ENCODE measurements around the gene MED28. TPM values are rescaled to one million over a fixed set of nuclear protein-coding genes. Genes with fewer than 3 reads are reported as not detected.

MED28 gene
- total RNA-seq, 1 experiment from 2014 or later = 60.5 TPM

DNA sequence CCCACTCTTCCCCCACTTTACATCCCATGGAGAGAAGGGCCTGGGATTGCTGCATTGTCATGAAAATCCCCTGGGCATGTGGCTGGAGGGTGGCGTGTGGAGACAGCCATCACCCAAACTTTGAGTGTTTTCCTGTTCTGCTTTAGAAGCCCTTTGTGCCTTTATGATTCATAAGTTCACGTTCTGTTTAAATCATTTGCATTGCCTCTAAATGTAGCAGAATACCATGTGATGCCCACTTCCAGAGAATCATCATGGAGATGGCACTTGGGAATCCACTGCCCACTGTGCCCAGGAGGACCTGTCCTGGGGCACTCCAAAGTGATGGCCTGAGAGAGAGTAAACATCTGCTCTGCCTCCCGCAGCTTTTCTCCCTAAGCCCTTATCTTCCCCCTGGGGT, 52.8 kb downstream of the MED28 start:
- no peaks in the 10 kb centered on the region for H3K36me3 ChIP-seq (ENCODE audit: control insufficient read depth, insufficient read depth, low read length)
- Mint-ChIP-seq H3K36me3 (ENCODE audit: insufficient read depth, unreplicated experiment) (no peaks in the 10 kb centered on the region), H3K4me3 (ENCODE audit: unreplicated experiment) (no peak overlapping the region), H3K27ac (ENCODE audit: unreplicated experiment) (no peak overlapping the region), H3K9me3 (ENCODE audit: unreplicated experiment) (peaks cover 10% of the 10 kb centered on the region), H3K27me3 (ENCODE audit: insufficient read depth, unreplicated experiment) (peaks cover 9% of the 10 kb centered on the region), H3K4me1 (ENCODE audit: low read depth, unreplicated experiment) (no peaks in the 10 kb centered on the region)
- H3K4me1 ChIP-seq = no peaks in the 10 kb centered on the region
- DNase-seq = no peak
- H3K9me3 ChIP-seq = no peaks in the 10 kb centered on the region
- no peak for TF ChIP-seq CTCF (IDR thresholded peaks at IDR 0.05; ENCODE audit: insufficient read depth in 1 of 2, low read depth in 1 of 2, low read length in 1 of 2, severe bottlenecking in 1 of 2, unreplicated experiment in 1 of 2)
- no peaks in the 10 kb centered on the region for H3K27me3 ChIP-seq (replicated peaks; ENCODE audit: control insufficient read depth, insufficient read depth, low read length)
- ChIA-PET POLR2A (no interaction called here), CTCF (no interaction called here)
- no peak overlapping the region for H3K4me3 ChIP-seq (ENCODE audit: low read depth, low read length)
- no TSS peak for BruUV-seq (replicated peaks)
- intact Hi-C loops (cut with micrococcal nuclease; ENCODE audit: unreplicated experiment) = no loop called here

- Histone ChIP-seq H3K36me3 (ENCODE audit: control insufficient read depth, insufficient read depth, low read length) (no peaks in the 10 kb centered on the region), H3K4me1 (no peaks in the 10 kb centered on the region), H3K9me3 (no peaks in the 10 kb centered on the region), H3K4me3 (ENCODE audit: low read depth, low read length) (no peak overlapping the region), H3K27me3 (replicated peaks; ENCODE audit: control insufficient read depth, insufficient read depth, low read length) (no peaks in the 10 kb centered on the region)
- Mint-ChIP-seq H3K4me3 (ENCODE audit: unreplicated experiment) (no peak overlapping the region), H3K9me3 (ENCODE audit: unreplicated experiment) (peaks cover 10% of the 10 kb centered on the region), H3K27me3 (ENCODE audit: insufficient read depth, unreplicated experiment) (peaks cover 9% of the 10 kb centered on the region), H3K4me1 (ENCODE audit: low read depth, unreplicated experiment) (no peaks in the 10 kb centered on the region), H3K27ac (ENCODE audit: unreplicated experiment) (no peak overlapping the region), H3K36me3 (ENCODE audit: insufficient read depth, unreplicated experiment) (no peaks in the 10 kb centered on the region)
- DNase-seq = no peak
- TF ChIP-seq CTCF (IDR thresholded peaks at IDR 0.05; ENCODE audit: insufficient read depth in 1 of 2, low read depth in 1 of 2, low read length in 1 of 2, severe bottlenecking in 1 of 2, unreplicated experiment in 1 of 2) = no peak
- intact Hi-C loops (cut with micrococcal nuclease; ENCODE audit: unreplicated experiment) = no loop called here
- ChIA-PET CTCF (no interaction called here), POLR2A (no interaction called here)
- BruUV-seq (replicated peaks) = no TSS peak
These were observed 53.3 kb downstream of the MED28 start for GRCh38 chr4:17667653-17668201.

- H3K27me3 ChIP-seq (replicated peaks; ENCODE audit: control insufficient read depth, insufficient read depth, low read length) = no peaks in the 10 kb centered on the region
- no peaks in the 10 kb centered on the region for H3K36me3 ChIP-seq (ENCODE audit: control insufficient read depth, insufficient read depth, low read length)
- H3K36me3 Mint-ChIP-seq (ENCODE audit: insufficient read depth, unreplicated experiment) = no peaks in the 10 kb centered on the region
- H3K9me3 Mint-ChIP-seq (ENCODE audit: unreplicated experiment) = peaks cover 10% of the 10 kb centered on the region
- no peak overlapping the region for H3K4me3 Mint-ChIP-seq (ENCODE audit: unreplicated experiment)
- H3K9me3 ChIP-seq = no peaks in the 10 kb centered on the region
- H3K4me3 ChIP-seq (ENCODE audit: low read depth, low read length) = no peak overlapping the region
- H3K4me1 Mint-ChIP-seq (ENCODE audit: low read depth, unreplicated experiment) = no peaks in the 10 kb centered on the region
- POLR2A ChIA-PET = no interaction called here
- H3K4me1 ChIP-seq = no peaks in the 10 kb centered on the region
- H3K27ac Mint-ChIP-seq (ENCODE audit: unreplicated experiment) = no peak overlapping the region
- BruUV-seq (replicated peaks) = no TSS peak
- DNase-seq = no peak
- CTCF ChIA-PET = no interaction called here
- no peak for TF ChIP-seq CTCF (IDR thresholded peaks at IDR 0.05; ENCODE audit: insufficient read depth in 1 of 2, low read depth in 1 of 2, low read length in 1 of 2, severe bottlenecking in 1 of 2, unreplicated experiment in 1 of 2)
- H3K27me3 Mint-ChIP-seq (ENCODE audit: insufficient read depth, unreplicated experiment) = peaks cover 9% of the 10 kb centered on the region
- intact Hi-C loops (cut with micrococcal nuclease; ENCODE audit: unreplicated experiment) = no loop called here
These were observed 56.0 kb downstream of the MED28 start for GRCh38 chr4:17670423-17670822.

Data from Caco-2 (cell line).